B cell (primary cell): Measurements from ENCODE around the gene FHIT. TPM values are rescaled to one million over a fixed set of nuclear protein-coding genes. Genes with fewer than 3 reads are reported as not detected.

Experiments
- ATAC-seq: fragments of 200-7000 bp; cut with Tn5 transposase; one replicate; pipeline ENCODE4 v1.10.0; 2021; ENCODE audit warnings: low read depth, mild to moderate bottlenecking, moderate number of reproducible peaks, moderate library complexity
- CTCF ChIA-PET: fragments of 350-600 bp; sonication (Branson Sonifier 250); formaldehyde crosslinking; loops from one replicate; lab custom pipeline; 2021; ENCODE audit warnings: antibody characterized with exemption, inconsistent platforms; lab: Charles Lee
- POLR2A ChIA-PET: fragments of 350-600 bp; sonication (Branson Sonifier 250); formaldehyde crosslinking; loops from one replicate; lab custom pipeline; 2021; ENCODE audit warnings: antibody characterized with exemption; lab: Charles Lee
- DNase-seq: peaks from one replicate; pipeline ENCODE4 v3.0.0; 2013
- H2AFZ ChIP-seq: 2 replicates; pipeline ENCODE4 v1.6.1; 2012; ENCODE audit warnings: mild to moderate bottlenecking, low read depth, low read length; ENCODE audit not compliant: insufficient read depth, poor library complexity, severe bottlenecking
- H3K27ac ChIP-seq, 2 donors: 1 replicate in 1 of 2; 2 replicates in 1 of 2; pipeline ENCODE4 v1.5.1; 2012 to 2013; ENCODE audit warnings: low read length in 2 of 2, mild to moderate bottlenecking in 2 of 2, moderate library complexity in 1 of 2
- H3K27me3 ChIP-seq, 4 experiments: fragments of 200-600 bp in 1 of 4; sonication (generic) in 1 of 4; replicated peaks in 1 of 4; 1 replicate in 2 of 4; 2 replicates in 2 of 4; pipeline versions ENCODE4 v1.6.1 to v1.7.0; 2013 to 2016; ENCODE audit warnings: low read length in 3 of 4, mild to moderate bottlenecking in 2 of 4, mixed read lengths in 1 of 4, moderate library complexity in 1 of 4; ENCODE audit not compliant: insufficient read depth in 4 of 4, control insufficient read depth in 3 of 4; ENCODE audit errors: control extremely low read depth in 1 of 4
- H3K36me3 ChIP-seq, 2 experiments: replicated peaks in 1 of 2; 1 replicate in 1 of 2; 2 replicates in 1 of 2; pipeline versions ENCODE4 v1.6.1 to v1.7.1; 2013; ENCODE audit warnings: low read length in 1 of 2; ENCODE audit not compliant: insufficient read depth in 2 of 2, control insufficient read depth in 1 of 2; ENCODE audit errors: control extremely low read depth in 1 of 2, extremely low read depth in 1 of 2
- H3K4me1 ChIP-seq, 2 donors: fragments of 200-600 bp in 1 of 2; sonication (generic) in 1 of 2; 1 replicate in 1 of 2; 2 replicates in 1 of 2; pipeline versions ENCODE4 v1.5.1 to v1.6.1; 2013 to 2017; ENCODE audit warnings: low read length in 2 of 2; ENCODE audit not compliant: control insufficient read depth in 2 of 2, insufficient read depth in 2 of 2
- H3K4me2 ChIP-seq: replicated peaks from 2 replicates; pipeline ENCODE3; 2012; ENCODE audit warnings: mild to moderate bottlenecking, low read depth, low read length; ENCODE audit not compliant: poor library complexity, severe bottlenecking
- H3K4me3 ChIP-seq, 5 experiments: fragments of 200-600 bp in 1 of 5; sonication (generic) in 1 of 5; 1 replicate in 3 of 5; 2 replicates in 2 of 5; pipeline versions ENCODE4 v1.5.1 to v1.7.0; 2011 to 2016; ENCODE audit warnings: low read length in 4 of 5, mild to moderate bottlenecking in 4 of 5, low read depth in 2 of 5, control low read depth in 1 of 5, moderate library complexity in 1 of 5; ENCODE audit not compliant: insufficient read depth in 1 of 5; ENCODE audit errors: control extremely low read depth in 1 of 5, extremely low read depth in 1 of 5
- H3K79me2 ChIP-seq: fragments of 200-600 bp; sonication (generic); one replicate; pipeline ENCODE4 v1.6.0; 2016; ENCODE audit warnings: low read length; ENCODE audit not compliant: control insufficient read depth, insufficient read depth
- H3K9ac ChIP-seq: fragments of 200-600 bp; sonication (generic); 2 replicates; pipeline ENCODE4 v1.6.1; 2017; ENCODE audit warnings: mild to moderate bottlenecking, low read length, moderate library complexity
- H3K9me3 ChIP-seq, 3 donors: one replicate each; pipeline versions ENCODE4 v1.6.1 to v1.7.1; 2013; ENCODE audit warnings: low read length in 2 of 3; ENCODE audit not compliant: control insufficient read depth in 2 of 3, insufficient read depth in 1 of 3; ENCODE audit errors: control extremely low read depth in 1 of 3
- H4K20me1 ChIP-seq: 2 replicates; pipeline ENCODE4 v1.6.0; 2012; ENCODE audit warnings: mild to moderate bottlenecking, low read length; ENCODE audit not compliant: insufficient read depth, control insufficient read depth, poor library complexity, severe bottlenecking
- H3K27ac Mint-ChIP-seq: one replicate; pipeline ENCODE4 v1.8.0; 2021; ENCODE audit warnings: mixed read lengths
- H3K27me3 Mint-ChIP-seq: one replicate; pipeline ENCODE4 v1.8.0; 2021; ENCODE audit warnings: mixed read lengths
- H3K4me1 Mint-ChIP-seq: one replicate; pipeline ENCODE4 v1.8.0; 2021; ENCODE audit warnings: mixed read lengths
- H3K4me3 Mint-ChIP-seq: one replicate; pipeline ENCODE4 v1.8.0; 2021; ENCODE audit warnings: mixed read lengths
- H3K9me3 Mint-ChIP-seq: one replicate; pipeline ENCODE4 v1.8.0; 2022; ENCODE audit warnings: mixed read lengths; ENCODE audit not compliant: insufficient read depth
- EZH2 ChIP-seq: IDR thresholded peaks from 2 replicates; pipeline ENCODE4 v1.6.1; 2012; ENCODE audit warnings: borderline replicate concordance, low read depth, mild to moderate bottlenecking, moderate library complexity, low read length; ENCODE audit not compliant: insufficient read depth, poor library complexity, severe bottlenecking
- WGBS: methylation state at CpG from one replicate; pipeline ENCODE4 v1.1.5; 2013; ENCODE audit warnings: missing lambda C conversion rate; ENCODE audit not compliant: insufficient coverage; 5-methylcytosine and 5-hydroxymethylcytosine counted together
- intact Hi-C: fragments of 100-400 bp; cut with micrococcal nuclease; formaldehyde crosslinking; loops from one replicate; pipeline ENCODE4 v1.10.0; 2022
- polyA plus RNA-seq: library from polyadenylated mRNA; depleted of rRNA; stranded (reverse); fragments of >200 nt; gene quantifications from 2 replicates; pipeline ENCODE4 v1.2.3, GENCODE V29; 2012
- total RNA-seq, 2 donors: library from RNA; stranded (reverse); fragments of 120-200 nt in 1 of 2; gene quantifications; 1 replicate in 1 of 2; 2 replicates in 1 of 2; pipeline versions ENCODE4 v1.2.3 to v1.2.4, GENCODE V29; 2013 to 2022
- TF ChIP-seq, protein P1 (sequence below): fragments of 200-600 bp; IDR thresholded peaks from one replicate; pipeline ENCODE4 v1.8.0; 2022; ENCODE audit warnings: antibody characterized with exemption, mild to moderate bottlenecking

FHIT gene
- total and polyA plus RNA-seq, 2 donors (not counting 1 experiment from before 2014, with no cell fraction given) = 1.7 to 7.8 TPM

GRCh38 chr3:61053781-61054496 is 197.3 kb downstream of the FHIT start:
- no peak overlapping the region for H3K27ac ChIP-seq
- H3K36me3 ChIP-seq = no peaks in the 10 kb centered on the region
- Mint-ChIP-seq H3K27me3 (no peaks in the 10 kb centered on the region), H3K9me3 (no peaks in the 10 kb centered on the region), H3K27ac (no peak overlapping the region), H3K4me3 (no peak overlapping the region), H3K4me1 (no peaks in the 10 kb centered on the region)
- H3K27me3 ChIP-seq = no peaks in the 10 kb centered on the region
- no peaks in the 10 kb centered on the region for H3K9me3 ChIP-seq
- H3K4me1 ChIP-seq = no peaks in the 10 kb centered on the region
- no peak overlapping the region for H3K9ac ChIP-seq
- ATAC-seq = no peak
- no peaks in the 10 kb centered on the region for H4K20me1 ChIP-seq
- ChIA-PET POLR2A (no interaction called here), CTCF (no interaction called here)
- whole genome bisulfite sequencing = 100% methylated on average over 2 of the region's 2 CpGs
- no peak for DNase-seq
- intact Hi-C loops = no loop called here
- H2AFZ ChIP-seq = no peak overlapping the region
- no peaks in the 10 kb centered on the region for H3K79me2 ChIP-seq
- H3K4me2 ChIP-seq = no peak overlapping the region
- no peak overlapping the region for H3K4me3 ChIP-seq
- no peak for TF ChIP-seq EZH2
- TF ChIP-seq, protein P1, sequence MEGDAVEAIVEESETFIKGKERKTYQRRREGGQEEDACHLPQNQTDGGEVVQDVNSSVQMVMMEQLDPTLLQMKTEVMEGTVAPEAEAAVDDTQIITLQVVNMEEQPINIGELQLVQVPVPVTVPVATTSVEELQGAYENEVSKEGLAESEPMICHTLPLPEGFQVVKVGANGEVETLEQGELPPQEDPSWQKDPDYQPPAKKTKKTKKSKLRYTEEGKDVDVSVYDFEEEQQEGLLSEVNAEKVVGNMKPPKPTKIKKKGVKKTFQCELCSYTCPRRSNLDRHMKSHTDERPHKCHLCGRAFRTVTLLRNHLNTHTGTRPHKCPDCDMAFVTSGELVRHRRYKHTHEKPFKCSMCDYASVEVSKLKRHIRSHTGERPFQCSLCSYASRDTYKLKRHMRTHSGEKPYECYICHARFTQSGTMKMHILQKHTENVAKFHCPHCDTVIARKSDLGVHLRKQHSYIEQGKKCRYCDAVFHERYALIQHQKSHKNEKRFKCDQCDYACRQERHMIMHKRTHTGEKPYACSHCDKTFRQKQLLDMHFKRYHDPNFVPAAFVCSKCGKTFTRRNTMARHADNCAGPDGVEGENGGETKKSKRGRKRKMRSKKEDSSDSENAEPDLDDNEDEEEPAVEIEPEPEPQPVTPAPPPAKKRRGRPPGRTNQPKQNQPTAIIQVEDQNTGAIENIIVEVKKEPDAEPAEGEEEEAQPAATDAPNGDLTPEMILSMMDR = no peak

GRCh38 chr3:61052851-61053250 is 198.4 kb downstream of the FHIT start:
- WGBS = no CpG with 5 or more reads among the region's 1 CpG
- no peak for ATAC-seq

More at GRCh38 chr3:61052851-61053250, 198.4 kb downstream of the FHIT start:
- ChIA-PET POLR2A (no interaction called here), CTCF (no interaction called here)
- H3K4me3 ChIP-seq = no peak overlapping the region
- Mint-ChIP-seq H3K4me3 (no peak overlapping the region), H3K27me3 (no peaks in the 10 kb centered on the region), H3K4me1 (no peaks in the 10 kb centered on the region), H3K9me3 (peaks cover 2% of the 10 kb centered on the region), H3K27ac (no peak overlapping the region)
- no peak overlapping the region for H3K27ac ChIP-seq
- H3K27me3 ChIP-seq = no peaks in the 10 kb centered on the region
- H3K4me2 ChIP-seq = no peak overlapping the region
- TF ChIP-seq, protein P1 = no peak
- TF ChIP-seq EZH2 = no peak
- H2AFZ ChIP-seq = no peak overlapping the region
- no peaks in the 10 kb centered on the region for H3K9me3 ChIP-seq
- no peaks in the 10 kb centered on the region for H3K4me1 ChIP-seq
- no peaks in the 10 kb centered on the region for H3K36me3 ChIP-seq
- DNase-seq = no peak
- no peaks in the 10 kb centered on the region for H3K79me2 ChIP-seq
- intact Hi-C loops = no loop called here
- no peak overlapping the region for H3K9ac ChIP-seq
- H4K20me1 ChIP-seq = no peaks in the 10 kb centered on the region
